WTC11 (cell line): ENCODE measurements around the gene IL27RA.

Experiments
- CBFB ChIP-seq: sonication (generic); formaldehyde crosslinking; IDR thresholded peaks from 2 replicates; pipeline ENCODE4 v1.8.1; 2022; ENCODE audit warnings: mild to moderate bottlenecking, low read depth, missing genetic modification reagents
- ESRRA ChIP-seq: sonication (generic); formaldehyde crosslinking; IDR thresholded peaks from 2 replicates; pipeline ENCODE4 v1.8.1; 2022; ENCODE audit warnings: mild to moderate bottlenecking, missing genetic modification reagents, borderline replicate concordance
- FOXP1 ChIP-seq: sonication (generic); formaldehyde crosslinking; IDR thresholded peaks from 2 replicates; pipeline ENCODE4 v1.8.0; 2022; ENCODE audit warnings: missing genetic modification reagents, mild to moderate bottlenecking, moderate library complexity, borderline replicate concordance
- JAZF1 ChIP-seq: fragments of 250-450 bp; sonication (Bioruptor Pico); IDR thresholded peaks from 2 replicates; pipeline ENCODE4 v1.9.0; 2021; ENCODE audit warnings: moderate library complexity, mild to moderate bottlenecking, inconsistent platforms
- JUN ChIP-seq: sonication (generic); formaldehyde crosslinking; IDR thresholded peaks from 2 replicates; pipeline ENCODE4 v1.8.0; 2023; ENCODE audit warnings: mild to moderate bottlenecking, missing genetic modification reagents
- NFYB ChIP-seq: sonication (generic); formaldehyde crosslinking; conservative IDR thresholded peaks from 2 replicates; pipeline ENCODE4 v1.8.0; 2022; ENCODE audit warnings: low read depth, missing genetic modification reagents
- NR2C2 ChIP-seq: sonication (generic); formaldehyde crosslinking; IDR thresholded peaks from 2 replicates; pipeline ENCODE4 v1.8.0; 2022; ENCODE audit warnings: mild to moderate bottlenecking, missing genetic modification reagents
- SMAD3 ChIP-seq: sonication (generic); formaldehyde crosslinking; IDR thresholded peaks from 2 replicates; pipeline ENCODE4 v1.8.0; 2022; ENCODE audit warnings: missing genetic modification reagents, mild to moderate bottlenecking, borderline replicate concordance
- TP53 ChIP-seq: sonication (generic); formaldehyde crosslinking; IDR thresholded peaks from 2 replicates; pipeline ENCODE4 v1.8.1; 2023; ENCODE audit warnings: mild to moderate bottlenecking, missing genetic modification reagents
- ZNF317 ChIP-seq: sonication (generic); formaldehyde crosslinking; IDR thresholded peaks from 2 replicates; pipeline ENCODE4 v1.8.1; 2023; ENCODE audit warnings: low read depth, mild to moderate bottlenecking, moderate library complexity, missing genetic modification reagents, borderline replicate concordance
- TF ChIP-seq, protein P1 (sequence below): fragments of 200-600 bp; IDR thresholded peaks from 2 replicates; pipeline ENCODE4 v1.8.0; 2022; ENCODE audit warnings: antibody characterized with exemption
- TF ChIP-seq, protein P2 (sequence below): sonication (generic); formaldehyde crosslinking; IDR thresholded peaks from 2 replicates; pipeline ENCODE4 v1.8.1; 2022; ENCODE audit warnings: mild to moderate bottlenecking, missing genetic modification reagents, moderate library complexity, borderline replicate concordance
- TF ChIP-seq, protein P3 (sequence below): sonication (generic); formaldehyde crosslinking; IDR thresholded peaks from 2 replicates; pipeline ENCODE4 v1.8.1; 2022; ENCODE audit warnings: mild to moderate bottlenecking, moderate library complexity, missing genetic modification reagents
- TF ChIP-seq, protein P4 (sequence below): sonication (generic); formaldehyde crosslinking; IDR thresholded peaks from 2 replicates; pipeline ENCODE4 v1.8.0; 2022; ENCODE audit warnings: missing genetic modification reagents

- TF ChIP-seq, protein P1, sequence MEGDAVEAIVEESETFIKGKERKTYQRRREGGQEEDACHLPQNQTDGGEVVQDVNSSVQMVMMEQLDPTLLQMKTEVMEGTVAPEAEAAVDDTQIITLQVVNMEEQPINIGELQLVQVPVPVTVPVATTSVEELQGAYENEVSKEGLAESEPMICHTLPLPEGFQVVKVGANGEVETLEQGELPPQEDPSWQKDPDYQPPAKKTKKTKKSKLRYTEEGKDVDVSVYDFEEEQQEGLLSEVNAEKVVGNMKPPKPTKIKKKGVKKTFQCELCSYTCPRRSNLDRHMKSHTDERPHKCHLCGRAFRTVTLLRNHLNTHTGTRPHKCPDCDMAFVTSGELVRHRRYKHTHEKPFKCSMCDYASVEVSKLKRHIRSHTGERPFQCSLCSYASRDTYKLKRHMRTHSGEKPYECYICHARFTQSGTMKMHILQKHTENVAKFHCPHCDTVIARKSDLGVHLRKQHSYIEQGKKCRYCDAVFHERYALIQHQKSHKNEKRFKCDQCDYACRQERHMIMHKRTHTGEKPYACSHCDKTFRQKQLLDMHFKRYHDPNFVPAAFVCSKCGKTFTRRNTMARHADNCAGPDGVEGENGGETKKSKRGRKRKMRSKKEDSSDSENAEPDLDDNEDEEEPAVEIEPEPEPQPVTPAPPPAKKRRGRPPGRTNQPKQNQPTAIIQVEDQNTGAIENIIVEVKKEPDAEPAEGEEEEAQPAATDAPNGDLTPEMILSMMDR = no peak
- TF ChIP-seq NFYB (CRISPR knock-in tag) (no peak), NR2C2 (CRISPR knock-in tag) (no peak), SMAD3 (no peak), ZNF317 (CRISPR knock-in tag) (no peak), FOXP1 (CRISPR knock-in tag) (no peak), ESRRA (CRISPR knock-in tag) (no peak), TP53 (CRISPR knock-in tag) (no peak), CBFB (CRISPR knock-in tag) (no peak), JUN (CRISPR knock-in tag) (no peak), JAZF1 (CRISPR knock-in tag) (no peak)
- TF ChIP-seq, protein P2, sequence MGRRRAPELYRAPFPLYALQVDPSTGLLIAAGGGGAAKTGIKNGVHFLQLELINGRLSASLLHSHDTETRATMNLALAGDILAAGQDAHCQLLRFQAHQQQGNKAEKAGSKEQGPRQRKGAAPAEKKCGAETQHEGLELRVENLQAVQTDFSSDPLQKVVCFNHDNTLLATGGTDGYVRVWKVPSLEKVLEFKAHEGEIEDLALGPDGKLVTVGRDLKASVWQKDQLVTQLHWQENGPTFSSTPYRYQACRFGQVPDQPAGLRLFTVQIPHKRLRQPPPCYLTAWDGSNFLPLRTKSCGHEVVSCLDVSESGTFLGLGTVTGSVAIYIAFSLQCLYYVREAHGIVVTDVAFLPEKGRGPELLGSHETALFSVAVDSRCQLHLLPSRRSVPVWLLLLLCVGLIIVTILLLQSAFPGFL (CRISPR knock-in tag) = no peak
- TF ChIP-seq, protein P3, sequence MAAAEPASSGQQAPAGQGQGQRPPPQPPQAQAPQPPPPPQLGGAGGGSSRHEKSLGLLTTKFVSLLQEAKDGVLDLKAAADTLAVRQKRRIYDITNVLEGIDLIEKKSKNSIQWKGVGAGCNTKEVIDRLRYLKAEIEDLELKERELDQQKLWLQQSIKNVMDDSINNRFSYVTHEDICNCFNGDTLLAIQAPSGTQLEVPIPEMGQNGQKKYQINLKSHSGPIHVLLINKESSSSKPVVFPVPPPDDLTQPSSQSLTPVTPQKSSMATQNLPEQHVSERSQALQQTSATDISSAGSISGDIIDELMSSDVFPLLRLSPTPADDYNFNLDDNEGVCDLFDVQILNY (CRISPR knock-in tag) = no peak
- TF ChIP-seq, protein P4, sequence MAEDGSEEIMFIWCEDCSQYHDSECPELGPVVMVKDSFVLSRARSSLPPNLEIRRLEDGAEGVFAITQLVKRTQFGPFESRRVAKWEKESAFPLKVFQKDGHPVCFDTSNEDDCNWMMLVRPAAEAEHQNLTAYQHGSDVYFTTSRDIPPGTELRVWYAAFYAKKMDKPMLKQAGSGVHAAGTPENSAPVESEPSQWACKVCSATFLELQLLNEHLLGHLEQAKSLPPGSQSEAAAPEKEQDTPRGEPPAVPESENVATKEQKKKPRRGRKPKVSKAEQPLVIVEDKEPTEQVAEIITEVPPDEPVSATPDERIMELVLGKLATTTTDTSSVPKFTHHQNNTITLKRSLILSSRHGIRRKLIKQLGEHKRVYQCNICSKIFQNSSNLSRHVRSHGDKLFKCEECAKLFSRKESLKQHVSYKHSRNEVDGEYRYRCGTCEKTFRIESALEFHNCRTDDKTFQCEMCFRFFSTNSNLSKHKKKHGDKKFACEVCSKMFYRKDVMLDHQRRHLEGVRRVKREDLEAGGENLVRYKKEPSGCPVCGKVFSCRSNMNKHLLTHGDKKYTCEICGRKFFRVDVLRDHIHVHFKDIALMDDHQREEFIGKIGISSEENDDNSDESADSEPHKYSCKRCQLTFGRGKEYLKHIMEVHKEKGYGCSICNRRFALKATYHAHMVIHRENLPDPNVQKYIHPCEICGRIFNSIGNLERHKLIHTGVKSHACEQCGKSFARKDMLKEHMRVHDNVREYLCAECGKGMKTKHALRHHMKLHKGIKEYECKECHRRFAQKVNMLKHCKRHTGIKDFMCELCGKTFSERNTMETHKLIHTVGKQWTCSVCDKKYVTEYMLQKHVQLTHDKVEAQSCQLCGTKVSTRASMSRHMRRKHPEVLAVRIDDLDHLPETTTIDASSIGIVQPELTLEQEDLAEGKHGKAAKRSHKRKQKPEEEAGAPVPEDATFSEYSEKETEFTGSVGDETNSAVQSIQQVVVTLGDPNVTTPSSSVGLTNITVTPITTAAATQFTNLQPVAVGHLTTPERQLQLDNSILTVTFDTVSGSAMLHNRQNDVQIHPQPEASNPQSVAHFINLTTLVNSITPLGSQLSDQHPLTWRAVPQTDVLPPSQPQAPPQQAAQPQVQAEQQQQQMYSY = no peak
Measured at GRCh38 chr19:14028901-14029300, 2.7 kb upstream of the IL27RA start.
